Large intestine (tissue), 3 donors: ENCODE measurements around the gene PCDH15. TPM values are rescaled to one million over a fixed set of nuclear protein-coding genes. Genes with fewer than 3 reads are reported as not detected.

Source experiments
- DNase-seq, 2 donors: peaks; one replicate each; pipeline versions ENCODE4 v3.0.0 to v3.0.0-alpha.2; 2013
- H3K27ac ChIP-seq: one replicate; pipeline ENCODE4 v1.5.1; 2013; ENCODE audit warnings: low read length
- H3K27me3 ChIP-seq: 2 replicates; pipeline ENCODE4 v1.6.1; 2013; ENCODE audit warnings: low read length; ENCODE audit not compliant: control insufficient read depth, insufficient read depth
- H3K36me3 ChIP-seq: 2 replicates; pipeline ENCODE4 v1.6.1; 2013; ENCODE audit warnings: low read length; ENCODE audit not compliant: control insufficient read depth, insufficient read depth
- H3K4me1 ChIP-seq: one replicate; pipeline ENCODE4 v1.6.1; 2013; ENCODE audit warnings: low read length; ENCODE audit not compliant: control insufficient read depth, insufficient read depth
- H3K4me3 ChIP-seq: one replicate; pipeline ENCODE4 v1.5.1; 2013; ENCODE audit warnings: low read length
- H3K9me3 ChIP-seq: one replicate; pipeline ENCODE4 v1.6.1; 2013; ENCODE audit warnings: mild to moderate bottlenecking, low read depth, low read length, moderate library complexity; ENCODE audit not compliant: control insufficient read depth
- WGBS: methylation state at CpG from one replicate; pipeline ENCODE4 v1.1.5; 2013; ENCODE audit warnings: low lambda C conversion rate; ENCODE audit not compliant: insufficient coverage; 5-methylcytosine and 5-hydroxymethylcytosine counted together
- polyA plus RNA-seq: library from polyadenylated mRNA; unstranded; fragments of 120-200 nt; gene quantifications from one replicate; pipeline ENCODE4 v1.2.1, GENCODE V29; 2013

Gene PCDH15
- polyA plus RNA-seq, 1 donor: 0.64 TPM

- no peaks in the 10 kb centered on the region for H3K9me3 ChIP-seq
- WGBS: no CpG with 5 or more reads among the region's 2 CpGs
- H3K4me3 ChIP-seq: no peak overlapping the region
- no peaks in the 10 kb centered on the region for H3K4me1 ChIP-seq
- no peak overlapping the region for H3K27ac ChIP-seq
- DNase-seq: no peak
- H3K36me3 ChIP-seq: no peaks in the 10 kb centered on the region
- no peaks in the 10 kb centered on the region for H3K27me3 ChIP-seq
These were observed 743.7 kb downstream of the PCDH15 start for GRCh38 chr10:54057357-54057756.

- Histone ChIP-seq H3K9me3 (no peaks in the 10 kb centered on the region), H3K27me3 (no peaks in the 10 kb centered on the region), H3K36me3 (no peaks in the 10 kb centered on the region), H3K4me1 (no peaks in the 10 kb centered on the region), H3K4me3 (no peak overlapping the region), H3K27ac (no peak overlapping the region)
- 100% methylated on average over 1 of the region's 5 CpGs for whole genome bisulfite sequencing
- no peak for DNase-seq
These were observed 774.7 kb downstream of the PCDH15 start for GRCh38 chr10:54026340-54026739.

GRCh38 chr10:54011117-54011516 lies 789.9 kb downstream of the PCDH15 start:
- H3K4me3 ChIP-seq: no peak overlapping the region
- H3K4me1 ChIP-seq: no peaks in the 10 kb centered on the region
- WGBS: no CpG with 5 or more reads among the region's 1 CpG
- no peaks in the 10 kb centered on the region for H3K27me3 ChIP-seq
- no peaks in the 10 kb centered on the region for H3K36me3 ChIP-seq
- DNase-seq: no peak
- H3K9me3 ChIP-seq: no peaks in the 10 kb centered on the region
- no peak overlapping the region for H3K27ac ChIP-seq

GRCh38 chr10:54010337-54010933 lies 790.6 kb downstream of the PCDH15 start:
- Histone ChIP-seq H3K27me3 (no peaks in the 10 kb centered on the region), H3K9me3 (no peaks in the 10 kb centered on the region), H3K4me1 (no peaks in the 10 kb centered on the region), H3K27ac (no peak overlapping the region), H3K36me3 (no peaks in the 10 kb centered on the region), H3K4me3 (no peak overlapping the region)
- WGBS: no CpG with 5 or more reads among the region's 5 CpGs
- no peak for DNase-seq

DNA sequence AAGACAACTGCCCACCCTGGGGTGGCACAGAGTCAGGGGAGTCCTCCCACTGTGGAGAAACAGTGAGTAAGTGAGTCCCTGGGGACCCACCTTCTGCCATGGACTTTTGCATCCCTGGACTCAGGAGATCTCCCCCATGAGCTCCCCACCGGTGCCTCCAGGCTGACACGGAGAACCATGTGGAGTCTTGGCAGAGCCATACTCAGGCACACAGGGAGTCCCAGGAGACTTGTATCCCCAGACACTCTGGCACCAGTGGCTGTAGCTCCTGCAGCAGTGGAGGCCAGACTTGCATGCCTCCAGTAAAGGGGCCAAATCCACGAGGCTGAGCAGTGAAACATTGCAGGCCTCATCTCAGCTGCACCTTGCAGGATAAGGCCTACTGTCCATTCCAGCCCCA lies 791.4 kb downstream of the PCDH15 start:
- Histone ChIP-seq H3K36me3 (no peaks in the 10 kb centered on the region), H3K9me3 (no peaks in the 10 kb centered on the region), H3K4me1 (no peaks in the 10 kb centered on the region), H3K4me3 (no peak overlapping the region), H3K27me3 (no peaks in the 10 kb centered on the region), H3K27ac (no peak overlapping the region)
- no CpG with 5 or more reads among the region's 3 CpGs for WGBS
- DNase-seq: no peak

- Histone ChIP-seq H3K4me3 (no peak overlapping the region), H3K4me1 (no peaks in the 10 kb centered on the region), H3K27me3 (no peaks in the 10 kb centered on the region), H3K27ac (no peak overlapping the region), H3K9me3 (no peaks in the 10 kb centered on the region), H3K36me3 (no peaks in the 10 kb centered on the region)
- WGBS: no CpG with 5 or more reads among the region's 1 CpG
- no peak for DNase-seq
These were observed 799.0 kb downstream of the PCDH15 start for GRCh38 chr10:54002077-54002476.

- Histone ChIP-seq H3K27ac (no peak overlapping the region), H3K9me3 (no peaks in the 10 kb centered on the region), H3K4me3 (no peak overlapping the region), H3K4me1 (no peaks in the 10 kb centered on the region), H3K27me3 (no peaks in the 10 kb centered on the region), H3K36me3 (no peaks in the 10 kb centered on the region)
- no peak for DNase-seq
- 50% methylated on average over 2 of the region's 2 CpGs for WGBS
These were observed 803.1 kb downstream of the PCDH15 start for GRCh38 chr10:53997953-53998352.

DNA sequence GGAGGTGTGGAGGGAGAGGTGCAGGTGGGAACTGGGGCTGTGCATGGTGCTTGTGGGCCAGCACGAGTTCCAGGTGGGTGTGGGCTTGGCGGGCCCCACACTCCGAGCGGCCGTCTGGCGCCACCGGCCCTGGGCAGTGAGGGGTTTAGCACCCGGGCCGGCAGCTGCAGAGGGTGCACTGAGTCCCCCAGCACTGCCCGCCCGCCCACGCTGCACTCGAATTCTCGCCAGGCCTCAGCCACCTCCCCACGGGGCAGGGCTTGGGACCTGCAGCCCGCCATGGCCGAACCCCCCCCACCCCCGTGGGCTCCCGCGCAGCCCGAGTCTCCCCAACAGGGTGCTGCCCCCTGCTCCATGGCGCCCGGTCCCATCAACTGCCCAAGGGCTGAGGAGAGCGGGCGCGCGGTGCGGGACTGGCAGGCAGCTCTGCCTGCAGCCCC lies 810.2 kb downstream of the PCDH15 start:
- H3K27me3 ChIP-seq: no peaks in the 10 kb centered on the region
- no peaks in the 10 kb centered on the region for H3K4me1 ChIP-seq
- H3K4me3 ChIP-seq: no peak overlapping the region
- no peak for DNase-seq
- H3K27ac ChIP-seq: no peak overlapping the region
- H3K36me3 ChIP-seq: no peaks in the 10 kb centered on the region
- peaks cover 7% of the 10 kb centered on the region for H3K9me3 ChIP-seq
- no CpG with 5 or more reads among the region's 28 CpGs for WGBS

- H3K9me3 ChIP-seq: no peaks in the 10 kb centered on the region
- DNase-seq: no peak
- WGBS: 57% methylated on average over 3 of the region's 3 CpGs
- no peaks in the 10 kb centered on the region for H3K4me1 ChIP-seq
- no peaks in the 10 kb centered on the region for H3K27me3 ChIP-seq
- no peaks in the 10 kb centered on the region for H3K36me3 ChIP-seq
- H3K4me3 ChIP-seq: no peak overlapping the region
- H3K27ac ChIP-seq: no peak overlapping the region
These were observed 817.6 kb downstream of the PCDH15 start for GRCh38 chr10:53983431-53983830.

GRCh38 chr10:53980210-53980609 lies 820.8 kb downstream of the PCDH15 start:
- Histone ChIP-seq H3K27me3 (no peaks in the 10 kb centered on the region), H3K27ac (no peak overlapping the region), H3K36me3 (no peaks in the 10 kb centered on the region), H3K4me1 (no peaks in the 10 kb centered on the region), H3K4me3 (no peak overlapping the region), H3K9me3 (no peaks in the 10 kb centered on the region)
- no peak for DNase-seq
- WGBS: 100% methylated on average over 2 of the region's 3 CpGs

DNA sequence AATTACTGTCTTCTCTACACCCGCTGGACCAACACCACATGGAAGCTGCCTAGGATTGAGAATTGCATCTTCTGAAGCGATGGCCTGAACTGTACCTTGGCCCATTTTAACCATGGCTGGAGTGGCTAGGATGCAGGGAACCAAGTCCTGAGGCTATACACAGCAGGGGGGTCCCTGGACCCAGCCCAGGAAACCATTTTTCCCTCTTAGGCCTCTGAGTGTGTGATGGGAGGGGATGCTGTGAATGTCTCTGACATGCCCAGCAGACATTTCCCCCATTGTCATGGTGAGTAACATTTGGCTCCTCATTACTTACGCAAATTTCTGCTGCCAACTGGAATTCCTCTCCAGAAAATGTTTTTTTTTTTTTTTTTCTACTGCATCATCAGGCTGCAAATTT lies 822.7 kb downstream of the PCDH15 start:
- Histone ChIP-seq H3K27ac (no peak overlapping the region), H3K36me3 (no peaks in the 10 kb centered on the region), H3K9me3 (no peaks in the 10 kb centered on the region), H3K4me1 (no peaks in the 10 kb centered on the region), H3K4me3 (no peak overlapping the region), H3K27me3 (no peaks in the 10 kb centered on the region)
- no peak for DNase-seq
- 100% methylated on average over 1 of the region's 3 CpGs for WGBS
